ENCODE data around the gene MYO7A.

The MYO7A gene

DNA sequence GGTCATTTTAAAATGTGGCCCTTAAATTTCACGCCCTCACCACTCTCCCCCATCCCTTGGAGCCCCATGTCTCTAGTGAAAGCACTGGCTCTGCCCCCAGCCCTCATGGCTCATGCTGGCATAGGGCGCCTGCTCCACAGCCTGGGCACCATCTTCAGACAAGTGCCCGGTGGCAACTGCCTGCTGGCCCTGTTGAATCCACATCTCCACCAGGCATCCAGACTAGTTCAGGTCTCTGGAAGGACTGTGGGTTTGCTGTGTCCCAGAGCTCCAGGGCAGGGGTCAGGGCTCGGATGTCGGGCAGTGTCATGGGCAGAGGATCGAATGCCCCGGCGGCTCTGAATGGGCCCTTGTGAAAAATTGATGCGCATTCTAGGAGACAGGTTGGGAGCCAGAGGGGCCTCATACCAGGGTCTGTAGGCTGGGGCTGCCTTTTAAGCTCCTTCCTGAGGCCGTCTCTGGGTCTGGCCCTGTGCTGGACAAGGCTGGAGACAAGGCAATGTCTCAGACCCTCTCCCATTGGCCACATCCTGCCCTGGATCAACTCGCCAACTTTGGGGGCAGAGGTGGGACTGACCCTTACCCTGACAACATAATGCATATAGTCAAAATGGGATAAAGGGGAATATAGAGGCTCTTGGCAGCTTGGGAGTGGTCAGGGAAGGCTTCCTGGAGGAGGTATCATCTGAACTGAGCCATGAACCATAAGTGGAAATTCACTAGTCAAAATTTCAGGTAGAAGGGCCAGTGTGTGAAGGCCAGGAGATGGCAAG is 1.2 kb downstream of the MYO7A start:
- no peak for DNase-seq

GRCh38 chr11:77129842-77130756 is 2.1 kb downstream of the MYO7A start:
- no peak for DNase-seq

DNA sequence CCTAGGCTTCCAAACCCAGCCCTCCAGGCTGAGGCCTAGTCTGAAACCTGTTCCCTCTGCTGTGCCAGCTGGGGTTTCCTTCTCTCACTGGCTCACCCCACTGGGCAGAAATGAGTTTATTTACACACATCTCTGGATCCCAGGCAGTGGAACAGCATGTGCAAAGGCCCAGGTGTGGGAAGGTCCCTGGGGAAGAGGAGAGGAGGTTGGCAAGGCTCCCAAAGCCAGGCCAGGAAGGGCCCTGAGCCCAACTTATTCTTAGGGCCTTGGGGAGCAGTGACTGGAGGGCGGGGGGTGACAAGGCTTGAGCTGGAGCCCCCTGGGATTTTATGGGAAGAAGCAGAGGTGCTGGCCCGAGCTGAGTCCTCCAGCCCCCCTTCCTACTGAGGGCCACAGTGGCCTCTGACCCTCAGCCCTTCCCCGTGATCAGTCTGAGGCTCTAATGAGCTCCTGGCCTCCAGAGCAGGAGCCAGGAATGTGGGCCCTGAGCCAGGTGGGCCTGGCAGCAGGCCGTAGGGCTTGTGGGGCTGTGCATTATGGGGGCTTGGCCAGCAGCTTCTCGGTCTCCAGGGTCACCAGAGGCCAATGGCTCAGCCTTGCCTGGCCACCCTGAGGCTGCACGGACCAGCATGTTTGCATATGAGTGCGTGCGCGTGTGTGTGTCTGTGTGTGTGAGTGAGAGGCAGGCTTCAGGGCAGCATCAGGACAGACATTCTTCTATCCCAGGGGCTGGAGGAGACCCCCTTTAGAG is 2.9 kb downstream of the MYO7A start:
- DNase-seq: peak; percentile 78

DNA sequence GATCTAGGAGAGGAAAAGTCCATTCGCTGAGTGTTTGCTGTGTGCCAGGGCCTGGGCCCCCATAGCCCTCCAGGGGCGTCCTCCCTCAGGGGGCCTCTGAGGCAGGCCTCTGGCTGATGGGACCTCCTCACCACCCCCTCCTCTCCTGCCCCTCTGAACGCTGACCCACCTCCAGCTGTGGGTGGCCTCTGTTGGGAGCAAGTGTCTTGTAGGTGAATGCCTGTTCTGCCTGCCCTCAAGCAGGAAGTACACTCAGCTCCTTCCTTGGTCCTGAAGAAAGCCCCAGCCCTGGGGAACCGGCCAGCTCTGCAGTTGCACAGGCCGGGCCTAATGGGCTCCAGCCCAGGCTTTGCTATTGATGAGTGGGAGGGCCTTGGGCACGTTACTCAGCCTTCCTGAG is 3.5 kb downstream of the MYO7A start:
- no peak for DNase-seq

DNA sequence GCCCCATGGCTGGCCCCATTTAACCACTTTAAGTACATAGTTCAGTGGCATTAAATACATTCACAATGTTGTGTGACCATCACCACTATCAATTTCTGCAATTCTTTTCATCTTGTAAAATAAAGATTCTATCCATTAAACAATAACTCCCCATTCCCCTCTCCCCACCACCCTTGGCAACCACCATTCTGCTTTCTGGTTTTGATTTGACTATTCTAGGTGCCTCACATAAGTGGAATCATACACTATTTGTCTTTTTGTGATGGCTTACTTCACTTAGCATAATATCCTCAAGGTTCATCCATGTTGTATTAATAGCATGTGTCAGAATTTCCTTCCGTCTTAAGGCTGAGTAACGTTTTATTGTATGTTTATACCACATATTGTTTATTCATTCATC is 7.0 kb downstream of the MYO7A start:
- no peak for DNase-seq

- DNase-seq: no peak
Observed at GRCh38 chr11:77136074-77136473, 8.0 kb downstream of the MYO7A start.

DNA sequence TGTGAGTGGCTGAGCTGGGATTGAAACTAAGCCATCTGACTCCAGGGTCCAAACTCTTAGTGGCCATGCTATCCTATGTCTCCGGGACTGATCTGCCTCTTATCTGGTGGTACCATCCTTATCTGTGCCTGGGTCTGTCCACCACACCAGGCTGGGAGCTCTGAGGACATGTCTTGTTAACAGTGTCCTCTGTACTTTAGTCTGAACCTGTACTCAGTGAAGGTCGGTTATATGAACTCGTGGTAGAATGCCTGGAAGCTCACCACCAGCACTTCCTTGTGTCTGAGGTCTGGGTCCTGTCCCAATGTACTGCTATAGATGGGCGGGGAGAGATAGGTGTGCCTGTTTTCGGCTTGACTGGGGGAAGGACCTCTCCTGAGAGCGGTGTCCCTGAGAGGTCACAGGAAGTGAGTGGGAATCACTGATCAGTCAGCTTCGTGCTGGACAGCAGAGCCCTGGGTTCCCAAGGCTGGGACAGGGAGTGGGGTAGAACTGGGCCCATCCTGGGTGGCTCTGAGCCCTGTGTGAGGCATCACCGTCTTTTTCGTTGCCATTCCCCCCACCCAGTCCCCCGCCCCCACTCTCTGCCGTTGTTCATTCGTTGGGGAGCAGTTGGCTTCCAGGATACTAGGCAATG is 8.9 kb downstream of the MYO7A start:
- DNase-seq: no peak

DNA sequence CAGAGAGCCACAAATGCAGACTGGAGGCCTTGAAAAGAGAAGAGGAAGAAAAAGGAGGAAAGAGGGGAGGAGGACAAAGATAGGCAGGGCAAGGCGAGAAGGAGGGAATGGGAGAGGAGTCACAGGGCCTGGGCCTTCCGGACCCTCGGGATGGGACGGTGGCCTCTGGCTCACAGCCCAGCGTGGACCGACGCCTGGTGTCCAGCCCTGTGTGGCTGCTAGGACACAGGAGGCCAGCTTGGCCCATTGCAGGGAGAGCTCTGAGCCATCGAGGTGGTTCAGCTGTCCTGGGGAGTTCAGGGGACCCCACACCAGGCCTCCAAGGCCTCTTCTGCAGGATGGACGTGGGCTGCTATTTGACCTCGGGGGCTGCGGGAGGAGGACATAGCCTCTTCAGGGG is 9.4 kb downstream of the MYO7A start:
- DNase-seq: no peak

DNA sequence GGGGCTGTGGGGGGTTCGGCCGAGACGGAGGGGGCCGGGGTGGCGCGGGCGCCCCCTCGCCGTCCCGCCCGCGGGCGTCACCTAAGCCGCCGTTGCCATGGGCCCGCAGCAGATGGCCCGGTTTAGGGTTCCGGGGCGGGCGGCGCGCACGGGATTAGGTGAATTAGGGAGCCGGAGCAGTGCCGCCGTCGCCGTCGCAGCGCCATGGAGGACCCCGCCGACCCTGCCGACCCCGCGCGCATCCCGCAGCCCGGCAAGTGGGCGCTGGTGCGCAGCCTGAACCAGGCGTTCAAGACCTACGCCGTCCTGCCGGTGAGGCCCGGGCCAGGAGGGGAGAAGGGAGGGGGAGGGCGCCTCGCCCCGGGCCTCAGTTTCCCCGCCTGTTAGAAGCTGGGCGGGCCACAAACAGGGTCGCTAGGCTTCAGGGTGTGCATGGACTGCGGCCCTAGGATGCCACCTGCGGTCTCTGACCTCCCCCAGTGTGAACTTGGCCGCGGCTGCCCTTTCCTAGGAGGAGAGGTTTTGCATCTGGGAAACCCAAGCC is 10.1 kb downstream of the MYO7A start:
- DNase-seq: no peak

GRCh38 chr11:77139201-77139600 is 11.2 kb downstream of the MYO7A start:
- DNase-seq: no peak

DNA sequence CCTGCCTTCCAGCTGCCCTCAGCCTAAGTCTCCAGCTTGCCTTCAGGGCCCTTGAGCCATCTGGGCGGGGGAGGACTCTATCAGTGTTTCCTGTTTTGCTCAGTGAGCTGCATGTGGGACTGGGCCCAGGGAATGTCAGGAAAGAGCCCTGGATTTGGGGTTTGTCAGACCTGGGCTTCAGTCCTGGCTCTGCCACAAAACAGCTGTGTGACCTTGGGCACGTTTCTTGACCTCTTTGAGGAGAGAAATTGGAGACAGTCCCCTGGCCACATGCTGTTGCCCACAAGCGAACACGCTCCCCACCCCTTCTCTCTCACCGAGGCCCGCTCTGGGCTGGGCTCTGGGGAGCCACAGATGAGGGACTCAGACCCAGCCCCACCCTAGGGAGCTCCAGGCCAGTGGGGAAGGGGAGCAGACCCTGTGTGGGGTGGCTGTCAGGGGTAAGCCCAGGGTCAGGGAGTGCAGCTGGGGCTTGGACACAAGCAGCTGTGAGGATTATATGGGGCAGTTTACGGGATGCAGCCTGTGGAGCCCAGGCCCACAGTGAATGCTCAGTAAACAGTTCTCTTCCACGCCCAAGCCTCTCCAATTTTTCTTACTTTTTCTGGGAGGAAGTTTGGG is 12.3 kb downstream of the MYO7A start:
- peak; percentile 53 for DNase-seq

- peak; percentile 52 for DNase-seq
Observed at GRCh38 chr11:77141034-77141433, 13.0 kb downstream of the MYO7A start.

- no peak for DNase-seq
Observed at GRCh38 chr11:77141475-77141874, 13.4 kb downstream of the MYO7A start.

DNA sequence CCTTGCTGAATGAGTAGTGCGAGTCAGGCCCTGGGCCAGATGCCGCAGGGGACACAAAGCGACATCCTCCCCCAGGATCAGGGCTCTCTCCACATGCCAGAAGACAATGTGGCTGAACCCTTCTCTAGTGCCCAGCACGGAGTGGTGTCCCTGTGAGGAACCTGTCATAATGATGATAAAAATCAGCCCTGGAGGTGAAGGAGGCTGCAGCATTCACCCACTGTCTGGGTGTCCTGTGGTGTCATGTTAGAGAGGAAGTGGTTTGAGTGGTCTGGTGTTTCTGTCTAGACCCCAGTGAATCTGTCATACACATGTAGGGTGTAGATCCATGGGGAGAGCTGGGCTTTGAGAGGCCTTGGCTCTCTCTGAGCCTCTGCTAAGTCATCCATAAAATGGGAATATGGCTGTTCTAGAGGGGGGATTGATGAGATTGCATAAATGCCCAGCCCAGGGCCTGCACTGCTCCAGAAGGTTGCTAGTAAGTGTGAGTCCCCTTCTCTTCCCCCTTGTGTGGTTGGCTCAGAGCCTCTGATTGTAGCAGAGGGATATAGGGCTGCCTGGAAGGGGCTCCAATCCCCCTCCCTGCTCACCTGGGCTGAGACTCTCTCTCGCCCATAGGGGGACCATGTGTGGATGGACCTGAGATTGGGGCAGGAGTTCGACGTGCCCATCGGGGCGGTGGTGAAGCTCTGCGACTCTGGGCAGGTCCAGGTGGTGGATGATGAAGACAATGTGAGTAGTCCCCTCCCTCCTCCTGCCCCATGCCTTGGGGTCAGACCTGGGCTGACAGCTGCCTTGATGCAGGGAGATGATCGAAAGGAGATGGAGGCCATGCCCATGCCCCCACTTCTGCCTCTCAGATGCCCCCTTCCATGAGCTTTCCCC is 14.3 kb downstream of the MYO7A start:
- no peak for DNase-seq

DNA sequence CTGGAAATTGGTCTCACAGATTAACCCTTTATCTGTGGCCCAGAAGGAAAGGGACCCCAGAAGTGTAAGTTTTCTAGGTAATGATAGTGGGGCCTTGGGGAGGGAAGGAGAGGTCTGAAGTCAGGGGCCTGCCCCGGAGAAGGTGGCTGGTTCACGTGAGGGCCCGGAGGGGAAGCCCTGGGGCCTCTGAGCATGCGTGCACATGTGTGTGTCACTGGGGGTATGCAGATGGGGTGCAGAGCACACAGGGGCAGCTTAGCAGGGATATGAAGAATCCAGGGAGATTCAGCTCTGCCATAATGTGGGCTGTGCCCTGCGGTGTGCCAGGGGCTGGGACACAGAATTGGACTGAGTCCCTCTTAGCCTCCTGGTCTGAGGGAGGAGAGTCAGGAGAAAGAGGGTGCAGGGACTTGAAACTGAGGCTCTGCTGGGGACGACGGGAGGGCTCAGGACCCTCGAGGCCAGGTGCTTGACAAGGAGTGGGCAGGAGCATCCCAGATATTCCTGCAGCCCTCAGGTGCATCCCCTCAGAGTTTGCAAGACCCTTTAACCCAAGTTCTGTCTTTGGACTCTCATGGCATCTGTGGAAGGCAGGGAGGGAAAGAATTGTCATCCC is 15.5 kb downstream of the MYO7A start:
- DNase-seq: no peak

- peak; percentile 20 for DNase-seq
Observed at GRCh38 chr11:77144196-77144856, 16.3 kb downstream of the MYO7A start.

- DNase-seq: no peak
Observed at GRCh38 chr11:77144857-77145428, 16.9 kb downstream of the MYO7A start.

GRCh38 chr11:77146261-77147035 is 18.4 kb downstream of the MYO7A start:
- DNase-seq: peak; percentile 67

DNA sequence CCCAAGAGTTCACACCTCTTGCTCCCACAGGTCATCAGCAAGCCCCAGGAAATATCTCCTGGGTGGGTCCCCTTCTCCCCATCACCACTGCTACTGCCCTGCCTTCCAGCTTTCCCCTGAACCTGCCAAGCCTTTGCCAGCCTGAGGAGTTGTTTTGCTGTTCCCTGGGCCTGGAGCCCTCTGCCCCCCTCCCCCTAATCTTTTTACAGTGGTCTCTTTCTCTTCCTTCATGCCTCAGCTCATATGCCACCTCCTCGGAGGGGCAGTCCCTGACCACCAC is 18.9 kb downstream of the MYO7A start:
- no peak for DNase-seq

Measured in NCI-H69 (cell line).